ENCODE data around the gene ACADL.

The ACADL gene

GRCh38 chr2:210215120-210215519, 10.1 kb downstream of the ACADL start:
- TF ChIP-seq, protein P1, sequence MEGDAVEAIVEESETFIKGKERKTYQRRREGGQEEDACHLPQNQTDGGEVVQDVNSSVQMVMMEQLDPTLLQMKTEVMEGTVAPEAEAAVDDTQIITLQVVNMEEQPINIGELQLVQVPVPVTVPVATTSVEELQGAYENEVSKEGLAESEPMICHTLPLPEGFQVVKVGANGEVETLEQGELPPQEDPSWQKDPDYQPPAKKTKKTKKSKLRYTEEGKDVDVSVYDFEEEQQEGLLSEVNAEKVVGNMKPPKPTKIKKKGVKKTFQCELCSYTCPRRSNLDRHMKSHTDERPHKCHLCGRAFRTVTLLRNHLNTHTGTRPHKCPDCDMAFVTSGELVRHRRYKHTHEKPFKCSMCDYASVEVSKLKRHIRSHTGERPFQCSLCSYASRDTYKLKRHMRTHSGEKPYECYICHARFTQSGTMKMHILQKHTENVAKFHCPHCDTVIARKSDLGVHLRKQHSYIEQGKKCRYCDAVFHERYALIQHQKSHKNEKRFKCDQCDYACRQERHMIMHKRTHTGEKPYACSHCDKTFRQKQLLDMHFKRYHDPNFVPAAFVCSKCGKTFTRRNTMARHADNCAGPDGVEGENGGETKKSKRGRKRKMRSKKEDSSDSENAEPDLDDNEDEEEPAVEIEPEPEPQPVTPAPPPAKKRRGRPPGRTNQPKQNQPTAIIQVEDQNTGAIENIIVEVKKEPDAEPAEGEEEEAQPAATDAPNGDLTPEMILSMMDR (IDR thresholded peaks at IDR 0.05; ENCODE audit: control insufficient read depth, insufficient read depth, low read depth, low read length, missing control alignments) = no peak
- H3K4me3 ChIP-seq (ENCODE audit: control insufficient read depth, low read depth, low read length) = no peak overlapping the region
- DNase-seq (ENCODE audit: low read depth) = no peak

- no peak overlapping the region for H3K4me3 ChIP-seq (ENCODE audit: control insufficient read depth, low read depth, low read length)
- no peak for DNase-seq (ENCODE audit: low read depth)
- TF ChIP-seq, protein P1 (IDR thresholded peaks at IDR 0.05; ENCODE audit: control insufficient read depth, insufficient read depth, low read depth, low read length, missing control alignments) = no peak
These were observed 15.1 kb downstream of the ACADL start for GRCh38 chr2:210210185-210210584.

DNA sequence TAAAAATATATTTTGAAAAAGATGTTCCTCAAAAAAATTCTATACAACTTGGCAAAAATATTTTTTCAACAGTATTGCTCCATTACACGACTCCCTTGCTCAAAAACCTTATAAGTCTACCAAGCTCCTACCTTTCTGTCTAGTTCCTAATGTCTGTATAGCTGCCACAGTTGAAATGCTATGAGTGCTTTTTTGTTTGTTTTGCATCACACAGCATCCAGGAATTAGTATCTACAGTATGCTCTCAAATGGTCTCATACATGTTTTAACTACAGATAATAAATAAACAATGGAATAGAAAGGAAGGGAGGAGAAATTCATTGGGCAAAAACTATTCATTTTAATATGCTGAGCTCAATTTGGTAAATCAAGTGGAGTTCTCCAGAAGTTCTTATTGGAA, 17.3 kb downstream of the ACADL start:
- H3K4me3 ChIP-seq (ENCODE audit: control insufficient read depth, low read depth, low read length) = no peak overlapping the region
- TF ChIP-seq, protein P1 (IDR thresholded peaks at IDR 0.05; ENCODE audit: control insufficient read depth, insufficient read depth, low read depth, low read length, missing control alignments) = no peak
- DNase-seq (ENCODE audit: low read depth) = no peak

DNA sequence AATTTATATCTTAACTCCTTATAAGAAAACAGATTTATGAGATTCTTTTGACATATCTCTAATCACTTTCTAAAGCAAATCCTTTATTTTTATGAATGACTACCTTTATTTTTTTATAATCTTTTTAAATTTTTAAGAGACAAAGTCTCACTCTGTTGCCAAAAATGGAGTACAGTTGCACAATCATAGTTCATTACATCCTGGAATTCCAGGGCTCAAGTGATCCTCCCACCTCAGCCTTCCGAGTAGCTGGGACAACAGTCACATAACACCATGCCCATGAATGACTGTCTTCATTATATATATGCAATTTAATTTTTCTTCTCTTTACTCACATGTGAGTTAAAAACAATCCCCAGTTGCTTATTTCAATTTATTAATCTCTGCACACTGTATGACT, 21.7 kb downstream of the ACADL start:
- no peak for DNase-seq (ENCODE audit: low read depth)
- TF ChIP-seq, protein P1 (IDR thresholded peaks at IDR 0.05; ENCODE audit: control insufficient read depth, insufficient read depth, low read depth, low read length, missing control alignments) = no peak

GRCh38 chr2:210203147-210203546, 22.1 kb downstream of the ACADL start:
- DNase-seq (ENCODE audit: low read depth) = no peak

More for the DNA sequence above, 21.7 kb downstream of the ACADL start:
- H3K4me3 ChIP-seq (ENCODE audit: control insufficient read depth, low read depth, low read length) = no peak overlapping the region

DNA sequence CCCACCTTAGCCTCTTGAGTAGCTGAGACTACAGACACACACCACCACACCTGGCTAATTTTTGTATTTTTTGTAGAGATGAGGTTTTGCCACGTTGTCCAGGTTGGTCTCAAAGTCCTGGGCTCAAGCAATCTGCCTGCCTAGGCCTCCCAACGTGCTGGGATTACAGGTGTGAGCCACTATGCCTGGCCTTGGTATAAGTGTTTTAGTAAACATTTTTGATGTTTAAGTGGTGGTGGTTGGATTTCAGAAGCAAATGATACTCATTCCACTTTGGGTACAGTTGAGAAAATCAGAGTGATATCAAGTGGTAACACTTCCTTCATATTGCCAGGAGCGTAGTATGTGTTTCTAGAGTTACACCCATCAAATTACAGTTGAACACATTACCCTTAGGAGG, 25.4 kb downstream of the ACADL start:
- no peak for DNase-seq (ENCODE audit: low read depth)
- no peak overlapping the region for H3K4me3 ChIP-seq (ENCODE audit: control insufficient read depth, low read depth, low read length)
- TF ChIP-seq, protein P1 (IDR thresholded peaks at IDR 0.05; ENCODE audit: control insufficient read depth, insufficient read depth, low read depth, low read length, missing control alignments) = no peak

More at GRCh38 chr2:210203147-210203546, 22.1 kb downstream of the ACADL start:
- TF ChIP-seq, protein P1 (IDR thresholded peaks at IDR 0.05; ENCODE audit: control insufficient read depth, insufficient read depth, low read depth, low read length, missing control alignments) = no peak
- no peak overlapping the region for H3K4me3 ChIP-seq (ENCODE audit: control insufficient read depth, low read depth, low read length)
